ENCODE measurements around the gene CLEC6A. TPM values are rescaled to one million over a fixed set of nuclear protein-coding genes. Genes with fewer than 3 reads are reported as not detected.
"Not testable (repeated sequence)": the region's sequence is repeated elsewhere in the genome, so short reads cannot be mapped to it uniquely, and the experiment has no call there.

Gene CLEC6A
- total RNA-seq: not detected

DNA sequence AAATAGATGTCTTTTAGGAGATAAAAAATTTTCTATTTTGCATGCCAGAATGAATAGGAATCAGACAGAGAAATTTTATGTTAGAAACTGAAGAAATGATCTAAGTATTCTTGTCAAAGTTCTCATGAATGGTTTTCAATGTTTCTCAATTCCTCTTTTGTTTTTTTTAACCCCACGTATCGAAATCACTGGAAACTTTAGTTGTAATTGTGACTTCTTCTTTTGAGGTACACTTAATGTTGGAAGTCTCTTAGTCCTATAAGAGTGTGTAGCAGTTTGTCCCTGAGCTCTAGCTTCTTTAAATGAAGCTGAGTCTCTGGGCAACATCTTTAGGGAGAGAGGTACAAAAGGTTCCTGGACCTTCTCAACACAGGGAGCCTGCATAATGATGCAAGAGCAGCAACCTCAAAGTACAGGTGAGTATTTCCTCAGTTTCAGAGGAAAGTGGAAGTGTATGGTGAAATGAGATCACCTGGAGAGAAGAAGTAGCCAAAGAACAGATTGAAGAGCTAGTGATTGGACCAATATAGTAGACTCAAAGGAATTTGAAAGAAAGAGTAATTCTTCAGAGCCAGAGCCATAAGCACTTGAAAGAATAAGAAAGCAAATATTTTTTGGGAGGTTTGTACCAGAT, at the start of gene CLEC6A:
Gene CLEC6A, plus strand, starts transcription at position 236 of the 634 bp plus-strand sequence. Its CDS starts 150 bp downstream, at position 386.
- DNase-seq (no peak), ATAC-seq (ENCODE audit: low read depth) (no peak)
- no peaks in the 10 kb centered on the region for H3K9me3 Mint-ChIP-seq
- POLR2A ChIA-PET: no interaction called here
- no peak within 1 kb of the TSS for H3K27ac Mint-ChIP-seq
- peaks cover 1% of the 10 kb centered on the region for H3K4me1 Mint-ChIP-seq
- no peak within 1 kb of the TSS for H3K4me3 Mint-ChIP-seq
- H3K27me3 Mint-ChIP-seq: peaks cover 51% of the 10 kb centered on the region
- H3K36me3 Mint-ChIP-seq: no peaks in the 10 kb centered on the region

DNA sequence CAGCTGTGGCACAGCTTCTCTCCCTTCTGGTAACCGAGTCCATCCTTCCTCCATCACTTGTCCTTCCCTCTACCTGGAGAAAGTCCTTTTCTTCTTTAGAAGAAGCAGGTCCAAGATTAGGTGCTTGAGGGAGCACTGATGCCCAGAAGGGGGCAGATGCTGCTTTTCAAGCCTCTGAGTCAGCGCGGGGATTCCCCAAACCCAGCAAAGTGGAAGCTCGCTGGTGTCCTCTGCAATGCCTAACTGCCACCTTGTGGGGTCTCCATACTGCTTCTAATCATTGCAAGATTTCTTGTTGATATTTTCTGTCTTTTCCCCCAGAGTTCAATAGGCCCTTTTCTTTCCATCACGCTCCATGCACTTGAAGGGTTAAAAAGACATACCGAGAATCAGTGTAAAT, 36.2 kb upstream of the CLEC6A start:
- H3K4me1 Mint-ChIP-seq; POLR2A ChIA-PET; H3K27me3 Mint-ChIP-seq; H3K36me3 Mint-ChIP-seq; H3K27ac Mint-ChIP-seq; DNase-seq; ATAC-seq (ENCODE audit: low read depth); H3K4me3 Mint-ChIP-seq; H3K9me3 Mint-ChIP-seq: not testable (repeated sequence)

DNA sequence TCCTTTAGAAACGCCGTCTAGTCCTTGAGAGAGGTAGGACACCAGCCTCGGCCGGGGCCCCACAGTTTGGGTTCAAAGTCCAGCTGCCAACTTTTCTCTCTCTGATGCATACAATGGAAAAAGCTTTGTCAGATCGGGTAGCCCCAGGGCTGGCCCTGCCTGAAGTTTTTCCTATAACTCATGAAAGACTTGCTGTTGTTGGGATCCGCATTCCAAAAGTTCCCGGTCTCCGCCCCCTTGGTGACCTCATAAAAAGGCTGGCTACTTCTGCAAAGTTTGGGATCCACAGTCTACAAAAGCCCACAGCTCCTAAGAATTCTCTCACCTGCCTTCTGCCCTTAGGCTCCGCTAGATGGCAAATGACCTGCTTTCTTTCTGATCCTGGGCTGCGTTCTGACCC, 35.3 kb upstream of the CLEC6A start:
- POLR2A ChIA-PET: no interaction called here
- no peak for ATAC-seq (ENCODE audit: low read depth)
- no peak for DNase-seq
- H3K9me3 Mint-ChIP-seq: no peaks in the 10 kb centered on the region
- H3K27me3 Mint-ChIP-seq: no peaks in the 10 kb centered on the region
- H3K36me3 Mint-ChIP-seq: no peaks in the 10 kb centered on the region
- no peak overlapping the region for H3K27ac Mint-ChIP-seq
- H3K4me1 Mint-ChIP-seq: no peaks in the 10 kb centered on the region
- no peak overlapping the region for H3K4me3 Mint-ChIP-seq

DNA sequence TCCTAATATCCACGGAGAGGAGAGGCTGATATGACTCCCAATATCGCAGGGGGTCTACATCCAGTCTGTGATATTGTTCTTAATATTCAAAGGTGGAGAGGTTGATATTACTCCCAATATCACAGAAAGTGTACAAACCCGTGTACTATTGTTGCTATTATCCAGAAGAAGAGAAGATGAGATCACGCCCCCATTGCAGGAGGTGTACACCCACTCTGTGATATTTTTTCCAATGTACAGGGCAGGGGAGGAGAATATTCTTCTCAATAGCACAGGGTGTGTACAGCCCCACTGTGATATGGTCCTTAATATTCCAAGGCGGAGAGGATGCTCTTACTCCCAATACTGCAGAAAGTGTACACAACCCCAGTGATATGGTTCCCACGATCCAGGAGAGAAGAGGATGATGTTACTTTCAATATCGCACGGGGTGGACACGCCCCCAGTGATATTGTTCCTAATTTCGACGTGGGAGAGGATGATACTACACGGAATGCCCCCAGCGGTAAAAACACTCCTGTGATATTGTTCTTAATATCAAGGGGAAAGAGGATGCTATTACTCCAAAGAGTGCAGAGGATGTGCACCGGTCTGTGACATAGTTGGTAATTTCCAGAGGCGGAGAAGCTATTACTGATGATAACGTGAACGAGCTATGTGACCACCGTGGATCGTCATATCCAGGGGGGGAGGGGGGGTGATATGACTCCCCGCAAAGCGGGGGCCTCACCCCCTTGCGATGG, 11.1 kb upstream of the CLEC6A start:
- H3K27me3 Mint-ChIP-seq; DNase-seq; ATAC-seq (ENCODE audit: low read depth); POLR2A ChIA-PET; H3K9me3 Mint-ChIP-seq; H3K4me1 Mint-ChIP-seq; H3K4me3 Mint-ChIP-seq; H3K36me3 Mint-ChIP-seq; H3K27ac Mint-ChIP-seq: not testable (repeated sequence)

DNA sequence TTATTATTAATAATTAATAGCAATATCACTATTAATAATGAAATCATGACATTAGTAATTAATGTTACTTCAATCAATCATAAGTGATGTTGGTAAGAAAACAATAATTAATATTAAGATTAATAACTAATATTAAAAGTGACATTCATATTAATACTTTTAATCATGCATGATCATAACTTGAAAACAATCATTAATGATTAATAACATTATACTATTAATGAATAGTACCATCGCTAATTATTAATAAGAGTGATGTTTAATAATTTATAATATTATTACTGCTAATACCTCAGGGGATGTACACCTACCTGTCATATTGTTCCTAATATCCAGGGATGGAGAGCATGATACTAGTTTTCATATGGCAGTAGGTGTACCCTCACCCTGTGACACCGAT, 10.0 kb upstream of the CLEC6A start:
- ATAC-seq (ENCODE audit: low read depth) (no peak), DNase-seq (no peak)
- Mint-ChIP-seq H3K9me3 (no peaks in the 10 kb centered on the region), H3K27me3 (peaks cover 3% of the 10 kb centered on the region), H3K36me3 (no peaks in the 10 kb centered on the region), H3K4me3 (no peak overlapping the region), H3K27ac (no peak overlapping the region), H3K4me1 (no peaks in the 10 kb centered on the region)
- POLR2A ChIA-PET: no interaction called here

DNA sequence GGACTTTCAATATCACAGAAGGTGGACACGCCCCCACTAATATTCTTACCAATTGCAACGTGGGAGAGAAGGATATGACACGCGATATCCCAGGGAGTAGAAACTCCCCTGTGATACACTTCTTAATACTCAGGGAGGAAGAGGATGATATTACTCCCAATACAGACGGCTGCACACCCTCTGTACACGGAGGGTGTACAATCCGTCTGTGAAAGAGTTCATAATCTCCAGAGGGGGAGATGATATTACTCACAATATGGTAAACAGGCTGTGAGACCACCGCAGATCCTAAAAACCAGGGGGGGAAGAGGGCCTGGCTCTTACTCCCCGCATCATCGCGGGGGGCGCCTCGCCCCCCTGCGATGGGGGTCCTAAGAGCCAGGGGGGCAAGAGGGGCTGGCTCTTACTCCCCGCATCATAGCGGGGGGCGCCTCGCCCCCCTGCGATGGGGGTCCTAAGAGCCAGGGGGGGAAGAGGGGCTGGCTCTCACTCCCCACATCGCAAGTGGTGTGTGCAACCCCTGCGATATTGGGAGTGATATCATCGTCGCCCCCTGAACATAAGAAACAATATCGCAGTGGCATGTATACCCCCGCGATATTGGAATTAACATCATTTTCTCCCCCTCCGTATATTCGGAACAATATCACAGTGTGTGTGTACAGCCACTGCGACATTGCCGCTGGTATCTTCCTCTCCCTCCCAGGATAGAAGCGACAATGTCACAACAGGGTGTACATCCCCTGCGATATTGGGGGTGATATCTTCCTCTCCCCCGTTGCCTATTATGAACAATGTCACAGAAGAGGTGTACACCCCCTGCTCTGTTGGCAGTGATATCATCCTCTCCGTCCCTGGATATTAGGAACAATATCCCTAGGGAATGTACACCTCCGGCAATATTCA, 8.9 kb upstream of the CLEC6A start:
- no peaks in the 10 kb centered on the region for H3K36me3 Mint-ChIP-seq
- no peaks in the 10 kb centered on the region for H3K4me1 Mint-ChIP-seq
- no peak overlapping the region for H3K27ac Mint-ChIP-seq
- peak; percentile 65 for ATAC-seq (ENCODE audit: low read depth)
- no peaks in the 10 kb centered on the region for H3K9me3 Mint-ChIP-seq
- no peak overlapping the region for H3K4me3 Mint-ChIP-seq
- POLR2A ChIA-PET: no interaction called here
- H3K27me3 Mint-ChIP-seq: peaks cover 6% of the 10 kb centered on the region
- peak; percentile 31 for DNase-seq

DNA sequence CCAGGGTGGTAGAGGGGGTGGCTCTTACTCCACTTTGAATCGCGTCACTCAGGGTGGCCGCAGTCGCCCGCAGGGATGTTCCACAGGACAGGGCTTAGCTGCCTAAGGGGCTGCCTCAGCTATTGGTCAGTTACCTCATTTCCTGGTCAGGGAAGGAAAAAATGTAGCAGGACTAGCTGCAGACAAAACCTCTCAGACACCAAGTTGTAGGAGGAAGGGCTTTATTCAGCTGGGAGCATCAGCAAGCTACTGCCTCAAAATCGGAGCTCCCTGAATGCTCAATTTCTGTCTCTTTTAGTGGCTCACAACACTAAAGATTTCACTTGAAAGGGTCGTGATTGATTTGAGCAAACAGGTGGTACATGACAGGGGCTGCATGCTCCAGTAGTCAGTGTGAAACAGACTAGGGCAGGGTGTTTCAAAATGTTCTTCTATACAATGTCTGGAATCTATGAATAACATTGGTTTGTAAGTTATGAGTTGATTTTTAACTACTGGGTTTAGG, 6.4 kb upstream of the CLEC6A start:
- Mint-ChIP-seq H3K4me1 (peaks cover 1% of the 10 kb centered on the region), H3K36me3 (no peaks in the 10 kb centered on the region), H3K27ac (no peak overlapping the region), H3K27me3 (peaks cover 22% of the 10 kb centered on the region), H3K4me3 (no peak overlapping the region), H3K9me3 (no peaks in the 10 kb centered on the region)
- no peak for ATAC-seq (ENCODE audit: low read depth)
- POLR2A ChIA-PET: no interaction called here
- DNase-seq: no peak

DNA sequence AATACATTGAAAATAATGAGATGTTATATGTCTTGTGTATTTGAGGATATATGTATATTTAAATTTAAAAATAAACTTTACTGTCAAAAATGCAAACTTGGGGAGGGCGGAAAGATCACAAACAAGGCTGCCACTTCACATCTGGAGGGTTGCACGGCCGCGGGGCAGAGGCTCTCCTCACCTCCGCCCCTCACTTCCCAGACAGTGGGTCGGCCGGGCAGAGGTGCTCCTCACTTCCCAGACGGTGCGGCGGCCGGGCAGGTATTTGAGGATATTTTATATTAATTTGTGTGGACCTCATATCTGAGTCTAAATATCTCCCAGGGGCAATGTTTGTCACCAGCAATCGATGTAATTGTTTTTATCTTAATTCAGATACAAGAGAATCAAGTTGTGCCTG, 3.7 kb upstream of the CLEC6A start:
- POLR2A ChIA-PET: no interaction called here
- H3K9me3 Mint-ChIP-seq: no peaks in the 10 kb centered on the region
- H3K27ac Mint-ChIP-seq: no peak overlapping the region
- no peaks in the 10 kb centered on the region for H3K36me3 Mint-ChIP-seq
- H3K4me3 Mint-ChIP-seq: no peak overlapping the region
- DNase-seq (no peak), ATAC-seq (ENCODE audit: low read depth) (no peak)
- peaks cover 1% of the 10 kb centered on the region for H3K4me1 Mint-ChIP-seq
- peaks cover 36% of the 10 kb centered on the region for H3K27me3 Mint-ChIP-seq

DNA sequence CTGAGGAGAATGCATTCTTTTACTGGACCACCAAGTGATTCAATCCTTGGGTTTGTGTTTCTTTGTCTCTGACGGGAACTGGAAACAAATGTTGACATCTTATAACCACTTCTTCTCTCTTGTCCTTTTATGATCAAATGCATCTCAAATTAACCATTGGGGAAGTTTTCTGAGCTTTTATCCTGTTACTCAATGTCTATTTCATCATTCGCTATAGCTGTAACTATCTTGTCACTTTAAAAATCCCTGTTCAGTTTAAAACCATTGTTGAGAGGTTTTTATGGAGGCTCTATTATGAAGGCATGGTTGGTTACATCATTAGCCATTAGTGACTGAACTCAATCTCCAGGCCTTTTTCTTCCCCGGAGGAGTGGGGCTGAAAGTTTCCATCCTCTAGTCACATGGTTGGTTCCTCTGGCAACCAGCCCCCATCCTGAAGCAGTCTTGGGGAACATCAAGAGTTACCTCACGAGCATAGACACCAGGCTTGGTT, 2.7 kb upstream of the CLEC6A start:
- peaks cover 38% of the 10 kb centered on the region for H3K27me3 Mint-ChIP-seq
- no peak for ATAC-seq (ENCODE audit: low read depth)
- DNase-seq: no peak
- H3K4me3 Mint-ChIP-seq: no peak overlapping the region
- POLR2A ChIA-PET: no interaction called here
- H3K9me3 Mint-ChIP-seq: no peaks in the 10 kb centered on the region
- H3K4me1 Mint-ChIP-seq: peaks cover 1% of the 10 kb centered on the region
- no peak overlapping the region for H3K27ac Mint-ChIP-seq
- H3K36me3 Mint-ChIP-seq: no peaks in the 10 kb centered on the region

DNA sequence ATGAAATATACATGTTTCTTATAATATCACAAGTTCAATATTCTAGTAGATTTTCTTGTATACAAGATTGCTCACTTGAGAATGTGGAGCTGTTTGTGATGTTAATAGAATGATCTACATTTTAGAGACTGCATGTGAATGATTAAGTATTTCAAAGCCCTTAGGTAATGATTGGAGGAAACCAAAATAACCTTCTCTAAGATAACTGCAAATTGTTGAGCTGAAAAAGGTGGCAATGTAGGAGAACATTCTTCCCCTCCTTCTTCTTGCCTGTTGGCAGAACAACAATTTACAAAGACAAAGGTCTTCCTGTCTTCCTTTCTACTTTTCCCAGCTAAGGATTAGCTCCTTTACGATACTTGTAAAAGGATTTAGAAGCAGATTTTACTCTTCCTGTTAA, 2.0 kb upstream of the CLEC6A start:
- Mint-ChIP-seq H3K9me3 (no peaks in the 10 kb centered on the region), H3K27me3 (peaks cover 43% of the 10 kb centered on the region), H3K4me3 (no peak overlapping the region), H3K27ac (no peak overlapping the region), H3K4me1 (peaks cover 1% of the 10 kb centered on the region), H3K36me3 (no peaks in the 10 kb centered on the region)
- ATAC-seq (ENCODE audit: low read depth): no peak
- POLR2A ChIA-PET: no interaction called here
- DNase-seq: no peak

DNA sequence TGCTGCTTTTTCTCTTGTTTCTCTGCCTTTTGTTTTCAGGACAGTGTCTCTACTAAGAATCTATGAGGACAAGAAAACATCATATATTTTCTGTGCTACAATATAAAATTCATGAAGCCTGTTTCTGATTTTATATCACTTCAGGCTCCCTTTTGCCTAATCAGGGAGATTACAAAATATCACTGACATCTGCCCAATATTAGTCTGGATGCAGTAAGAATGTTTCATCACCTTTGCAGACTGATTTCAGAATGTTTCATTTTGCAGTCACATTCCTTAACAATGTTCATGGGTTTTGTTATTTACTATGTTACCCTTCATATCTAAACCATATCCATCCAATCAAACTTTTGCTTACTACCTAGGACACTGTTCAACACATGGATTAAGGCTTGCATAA, 491 bp upstream of the CLEC6A start:
- DNase-seq: no peak
- H3K36me3 Mint-ChIP-seq: no peaks in the 10 kb centered on the region
- POLR2A ChIA-PET: no interaction called here

DNA sequence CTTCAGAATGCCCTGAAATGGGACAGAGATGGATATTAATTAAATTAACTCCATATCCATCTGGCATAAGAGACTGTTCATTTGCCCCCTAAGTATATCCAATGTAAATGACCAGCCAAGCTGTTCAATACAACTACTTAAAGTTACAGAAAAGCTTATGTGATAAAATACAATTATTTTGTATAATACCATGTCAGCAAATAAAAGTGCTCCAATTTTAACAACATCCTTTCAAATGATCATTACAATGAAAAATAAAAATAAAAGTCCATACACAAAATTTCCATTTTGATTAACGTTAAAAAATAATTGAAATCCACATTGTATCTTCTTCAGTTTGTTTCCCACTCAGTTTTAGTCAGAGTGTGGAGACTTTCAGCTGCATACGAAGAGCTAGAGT, 5.7 kb downstream of the CLEC6A start:
- POLR2A ChIA-PET: no interaction called here
- Mint-ChIP-seq H3K27ac (no peak overlapping the region), H3K9me3 (no peaks in the 10 kb centered on the region), H3K27me3 (peaks cover 23% of the 10 kb centered on the region), H3K4me3 (no peak overlapping the region), H3K36me3 (no peaks in the 10 kb centered on the region), H3K4me1 (peaks cover 2% of the 10 kb centered on the region)
- ATAC-seq (ENCODE audit: low read depth) (no peak), DNase-seq (no peak)

More for the DNA sequence above, 491 bp upstream of the CLEC6A start:
- H3K27me3 Mint-ChIP-seq: peaks cover 50% of the 10 kb centered on the region
- no peak for ATAC-seq (ENCODE audit: low read depth)
- H3K4me3 Mint-ChIP-seq: no peak overlapping the region
- no peaks in the 10 kb centered on the region for H3K9me3 Mint-ChIP-seq
- H3K4me1 Mint-ChIP-seq: peaks cover 1% of the 10 kb centered on the region
- H3K27ac Mint-ChIP-seq: no peak overlapping the region

DNA sequence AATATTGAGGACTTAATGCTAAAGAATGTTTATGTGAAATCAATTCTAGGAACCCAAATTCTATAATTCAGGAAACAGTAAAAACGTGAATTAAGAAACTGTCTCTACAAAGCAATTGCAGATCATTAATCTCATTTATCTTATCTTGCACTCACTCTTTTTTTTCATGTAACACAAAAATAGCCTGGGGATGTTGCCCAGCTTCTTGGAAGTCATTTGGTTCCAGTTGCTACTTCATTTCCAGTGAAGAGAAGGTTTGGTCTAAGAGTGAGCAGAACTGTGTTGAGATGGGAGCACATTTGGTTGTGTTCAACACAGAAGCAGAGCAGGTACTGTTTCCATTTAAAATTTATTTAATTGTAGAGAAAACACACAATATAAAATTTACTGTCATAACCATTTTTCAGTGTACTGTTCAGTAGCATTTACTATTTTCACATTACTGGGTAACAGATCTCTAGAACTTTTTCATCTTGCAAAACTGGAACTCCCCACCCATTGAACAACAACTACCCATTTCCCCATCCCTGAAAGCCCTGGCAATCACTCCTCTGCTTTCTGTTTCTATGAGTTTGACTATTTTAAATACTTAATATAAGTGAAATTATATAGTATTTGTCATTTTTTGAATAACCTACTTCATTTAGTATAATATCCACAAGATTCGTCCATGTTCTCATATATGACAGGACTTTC, 9.7 kb downstream of the CLEC6A start:
- peaks cover 2% of the 10 kb centered on the region for H3K36me3 Mint-ChIP-seq
- POLR2A ChIA-PET: no interaction called here
- peaks cover 9% of the 10 kb centered on the region for H3K9me3 Mint-ChIP-seq
- no peak overlapping the region for H3K27ac Mint-ChIP-seq
- ATAC-seq (ENCODE audit: low read depth) (no peak), DNase-seq (no peak)
- H3K4me3 Mint-ChIP-seq: no peak overlapping the region
- peaks cover 2% of the 10 kb centered on the region for H3K4me1 Mint-ChIP-seq
- peaks cover 20% of the 10 kb centered on the region for H3K27me3 Mint-ChIP-seq
